ENCODE data around the gene RALB.
A peak's percentile ranks its signal among the peaks of the same experiment; 100 is the strongest.
"Not testable (repeated sequence)": the region's sequence is repeated elsewhere in the genome, so short reads cannot be mapped to it uniquely, and the experiment has no call there.

The RALB gene

DNA sequence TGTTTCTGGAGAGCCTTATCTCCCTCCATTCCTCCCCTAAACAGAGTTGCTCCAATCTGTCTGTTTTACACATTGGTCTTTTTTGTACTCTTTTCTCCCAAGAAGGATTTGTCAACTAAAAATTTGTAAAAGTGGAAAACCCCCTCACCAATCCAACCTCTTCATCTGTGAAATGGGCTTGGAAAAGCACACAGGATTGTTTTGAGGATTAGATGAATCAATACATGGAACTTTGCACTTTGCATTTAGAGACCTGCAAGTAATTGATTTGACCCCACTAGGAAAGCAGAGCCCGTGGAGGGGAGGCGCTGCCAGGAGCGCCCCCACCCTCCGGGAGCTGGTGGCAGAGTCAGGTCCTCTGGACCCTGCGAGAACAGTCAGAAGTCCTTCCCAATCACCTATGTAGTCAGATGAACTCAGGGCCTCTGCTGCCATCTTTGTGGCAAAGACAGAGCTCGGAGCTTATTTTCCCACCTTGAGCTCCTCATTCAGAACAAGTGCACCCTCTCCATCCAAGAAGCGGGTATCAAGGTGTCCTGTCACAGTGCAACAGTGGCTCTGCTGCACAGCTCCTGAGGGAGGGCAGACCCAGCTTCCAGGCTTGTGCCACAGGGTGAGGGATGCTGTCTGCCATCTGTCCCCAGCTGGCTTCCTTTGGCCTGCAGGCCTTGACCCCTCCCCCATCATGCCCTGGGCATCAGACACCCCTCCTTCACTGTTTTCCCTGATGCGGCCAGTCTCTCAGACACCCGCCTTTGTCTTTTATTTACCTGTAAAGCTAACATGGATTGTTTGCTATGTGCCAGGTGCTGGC, 27.7 kb upstream of the RALB start:
- no peak for DNase-seq (ENCODE audit: low spot score)

DNA sequence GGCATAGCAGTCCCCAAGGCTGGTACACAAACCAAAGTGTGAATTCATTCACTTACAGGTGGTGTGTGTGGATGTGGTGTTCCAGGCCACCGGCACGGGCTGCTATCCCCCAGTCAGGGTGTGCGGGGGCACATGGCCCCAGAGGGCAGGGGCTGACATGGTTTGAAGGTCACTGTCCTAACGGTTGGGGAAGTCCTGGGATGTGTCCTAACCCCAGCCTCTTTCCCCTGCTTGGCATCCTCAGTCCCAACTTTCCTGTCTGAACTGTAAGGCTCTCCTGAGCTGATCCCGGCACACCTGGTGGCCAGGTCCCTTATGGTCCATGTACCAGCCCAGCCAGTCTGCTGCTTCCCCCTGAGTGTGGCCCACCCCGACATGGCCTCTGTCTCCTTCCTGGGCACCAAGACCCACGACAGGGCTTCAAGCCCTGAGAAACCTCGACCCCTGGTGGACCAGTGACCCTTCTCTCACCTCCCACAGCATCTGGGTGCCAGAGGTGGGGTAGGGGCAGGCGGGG, 27.0 kb upstream of the RALB start:
- DNase-seq (ENCODE audit: low spot score): no peak

DNA sequence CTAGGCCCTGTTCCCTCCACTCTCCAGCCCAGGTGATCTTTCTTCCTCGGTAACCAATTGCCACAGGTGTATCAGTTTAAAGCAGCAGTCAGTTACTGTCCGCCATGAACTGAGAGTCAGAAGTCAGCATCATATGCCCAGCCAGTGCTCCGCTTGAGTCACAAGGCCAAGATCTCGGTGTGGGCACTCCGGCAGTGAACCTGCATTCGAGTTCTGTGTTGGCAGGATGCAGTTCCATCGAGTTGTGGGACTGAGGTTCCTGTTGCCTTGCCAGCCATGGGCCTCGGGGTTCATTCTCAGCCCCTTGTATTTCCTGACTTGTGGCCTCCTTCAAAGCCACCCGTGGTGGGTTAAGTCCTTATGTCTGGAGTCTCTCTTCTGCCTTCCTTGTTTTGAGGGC, 26.3 kb upstream of the RALB start:
- no peak for DNase-seq (ENCODE audit: low spot score)

DNA sequence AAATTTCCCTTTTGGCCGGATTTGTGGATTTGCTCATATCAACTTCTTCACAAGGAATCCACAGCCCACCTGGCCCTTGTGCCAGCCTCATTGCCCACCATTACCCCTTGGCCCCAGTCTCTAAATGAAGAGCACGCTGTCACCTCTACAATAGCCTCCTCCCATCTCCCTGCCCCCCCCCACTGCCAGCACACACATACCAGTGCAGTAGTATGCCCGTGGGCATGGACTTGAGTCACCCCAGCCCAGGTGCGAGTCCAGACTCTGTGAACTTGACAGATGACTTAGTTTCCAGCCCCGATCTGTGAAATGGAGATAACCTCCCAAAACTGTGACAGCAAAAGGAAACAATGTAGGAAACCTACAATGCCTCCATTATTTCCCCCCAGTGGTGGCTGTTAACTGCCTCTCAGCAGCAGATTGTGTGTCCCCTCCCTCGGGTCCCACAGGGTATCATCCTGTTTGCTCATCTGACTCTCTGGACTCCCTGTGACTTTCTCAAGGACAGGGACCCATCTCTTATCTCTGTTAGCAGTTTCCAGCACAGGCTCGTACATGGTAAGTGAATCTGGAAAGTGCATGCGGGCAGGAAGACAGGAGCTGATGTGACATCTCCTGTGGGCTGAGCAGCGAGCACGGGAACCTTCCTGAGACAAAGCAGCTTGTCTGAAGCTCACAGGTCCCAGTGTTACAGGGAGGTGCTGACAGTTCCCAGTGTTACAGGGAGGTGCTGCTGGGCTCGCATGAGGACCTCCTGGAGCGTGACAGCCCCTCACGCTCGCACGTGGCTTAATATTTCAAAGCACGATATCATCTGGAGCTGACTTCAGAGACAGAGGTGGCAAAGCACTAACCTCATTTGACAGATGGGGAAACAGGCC, 25.3 kb upstream of the RALB start:
- DNase-seq (ENCODE audit: low spot score): no peak

DNA sequence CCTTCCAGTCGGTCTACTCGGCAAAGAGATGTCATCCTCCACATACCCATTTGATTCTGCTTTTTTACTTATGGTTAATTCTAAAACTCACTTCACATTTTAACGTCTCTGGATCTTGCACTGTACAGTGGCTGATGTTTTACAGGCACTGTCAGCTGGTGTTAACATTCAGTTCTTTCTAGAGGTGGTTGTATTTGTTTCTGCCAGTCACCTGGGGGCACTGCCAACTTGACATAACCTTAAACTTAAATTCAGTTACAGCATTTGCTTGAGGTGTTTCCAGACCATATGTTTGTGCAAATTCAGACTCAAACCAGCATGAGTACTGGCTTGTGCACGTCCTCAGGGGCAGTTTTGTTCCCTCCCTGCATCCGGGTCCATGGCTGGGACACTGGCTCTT, 24.1 kb upstream of the RALB start:
- DNase-seq (ENCODE audit: low spot score): no peak

DNA sequence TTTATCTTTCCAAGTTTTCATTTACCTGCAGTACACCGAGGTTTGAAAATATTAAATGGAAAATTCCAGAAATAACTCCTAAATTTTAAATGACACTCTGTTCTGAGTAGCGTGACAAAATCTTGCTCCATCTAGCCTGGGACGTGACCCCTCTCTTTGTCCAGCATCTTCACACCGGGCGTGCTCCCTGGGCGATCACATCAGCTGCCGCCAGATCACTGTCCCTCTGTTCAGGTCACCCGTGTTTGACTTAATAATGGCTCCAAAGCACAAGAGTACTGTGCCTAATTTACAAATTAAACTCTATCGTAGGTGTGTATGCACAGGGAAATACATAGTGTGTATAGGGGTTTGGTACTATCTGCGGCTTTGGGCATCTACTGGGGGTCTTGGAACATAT, 23.3 kb upstream of the RALB start:
- DNase-seq (ENCODE audit: low spot score): no peak

DNA sequence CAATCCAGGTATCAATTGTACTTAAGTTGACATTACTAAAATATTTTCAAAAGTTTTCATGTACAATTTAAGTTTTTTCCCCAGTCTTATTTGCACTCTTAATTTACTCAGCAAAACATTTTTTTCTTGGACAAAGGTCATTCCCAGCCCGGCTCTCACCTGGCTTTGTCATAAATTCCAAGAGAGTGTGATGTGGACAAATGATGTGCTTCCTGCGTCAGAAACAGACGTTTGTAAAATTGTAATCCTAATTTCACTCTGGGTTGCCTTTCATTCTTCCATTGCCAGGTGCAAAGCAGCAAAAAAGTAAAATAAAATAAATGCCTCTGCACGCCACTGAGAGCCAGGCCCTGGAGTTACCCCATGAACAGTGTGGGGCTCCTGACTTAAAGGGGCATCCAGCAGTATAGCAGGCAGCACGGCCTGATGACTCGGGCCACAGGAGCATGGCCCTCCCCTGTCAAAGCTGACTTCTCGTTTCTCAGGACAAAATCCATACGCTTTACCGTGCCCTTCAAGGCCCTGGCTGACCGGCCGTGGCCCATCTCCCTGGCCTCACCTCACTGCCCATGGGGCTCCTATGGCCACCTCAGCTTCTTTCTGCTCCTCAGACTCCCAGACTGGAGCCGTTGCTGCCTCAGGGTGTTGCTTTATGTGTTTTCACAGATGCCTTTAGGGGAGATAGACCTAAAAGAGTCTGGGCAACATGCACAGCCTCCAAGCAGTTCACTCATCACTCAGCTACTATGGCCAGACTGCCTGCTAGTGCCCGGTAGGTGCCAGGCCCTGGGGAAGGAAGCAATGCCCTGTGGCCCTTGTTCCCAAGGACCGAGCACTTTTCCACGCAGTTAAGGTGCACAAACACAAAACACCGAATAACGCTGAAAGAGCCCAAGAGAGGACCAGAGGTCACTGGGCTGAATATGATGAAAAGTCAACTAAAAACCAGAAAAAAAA, 21.9 kb upstream of the RALB start:
- DNase-seq (ENCODE audit: low spot score): no peak

DNA sequence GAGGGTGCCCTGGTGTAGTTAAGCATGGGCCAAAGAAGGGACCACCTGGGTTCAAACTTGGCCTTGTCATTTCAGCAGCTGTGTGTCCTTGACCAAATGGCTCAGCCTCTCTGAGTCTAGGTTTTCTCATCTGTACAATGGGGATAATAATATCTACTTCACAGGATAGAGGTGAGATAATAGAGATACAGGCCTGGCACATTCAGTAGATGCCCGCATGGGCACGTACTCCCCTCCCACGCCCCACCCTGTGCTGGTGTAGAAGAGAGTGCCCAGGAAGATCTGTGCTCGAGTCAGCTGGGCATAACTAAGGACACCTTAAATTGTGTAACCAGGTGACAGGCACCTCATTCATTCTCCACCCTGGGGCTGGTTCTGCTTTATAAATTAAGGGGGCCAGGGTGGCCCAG, 21.1 kb upstream of the RALB start:
- no peak for DNase-seq (ENCODE audit: low spot score)

DNA sequence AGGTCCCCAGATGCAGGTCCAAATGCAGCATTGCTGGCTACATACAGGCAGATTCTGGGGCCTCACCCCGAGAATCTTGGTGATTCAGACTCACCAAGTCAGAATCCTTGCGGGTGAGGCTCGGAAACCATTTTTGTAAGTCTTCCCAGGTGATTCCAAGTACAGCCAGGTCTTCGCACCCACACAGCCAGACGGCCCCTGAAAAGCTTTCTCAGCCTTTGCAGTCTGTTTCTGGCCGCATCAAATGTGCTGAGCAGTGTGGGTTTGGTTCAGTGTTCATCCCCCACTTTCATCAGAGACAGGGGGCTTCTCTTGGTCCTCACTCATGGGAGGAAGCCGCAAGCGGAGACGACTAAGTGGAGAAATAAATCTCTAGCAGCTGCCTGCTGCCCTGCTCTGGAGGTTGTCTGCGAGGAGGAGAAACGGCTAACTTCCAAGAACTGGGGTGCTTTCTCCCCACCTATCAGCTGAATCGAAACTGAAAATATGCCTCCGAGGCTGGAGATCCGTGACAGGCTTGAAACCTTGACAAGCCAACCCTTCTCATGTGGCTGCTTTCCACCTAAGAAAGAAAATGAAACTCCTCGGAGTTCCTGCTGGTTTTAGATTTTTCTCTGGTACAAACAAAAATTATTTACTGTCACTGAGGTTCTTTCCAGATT, 20.5 kb upstream of the RALB start:
- DNase-seq (ENCODE audit: low spot score): peak; percentile 85

DNA sequence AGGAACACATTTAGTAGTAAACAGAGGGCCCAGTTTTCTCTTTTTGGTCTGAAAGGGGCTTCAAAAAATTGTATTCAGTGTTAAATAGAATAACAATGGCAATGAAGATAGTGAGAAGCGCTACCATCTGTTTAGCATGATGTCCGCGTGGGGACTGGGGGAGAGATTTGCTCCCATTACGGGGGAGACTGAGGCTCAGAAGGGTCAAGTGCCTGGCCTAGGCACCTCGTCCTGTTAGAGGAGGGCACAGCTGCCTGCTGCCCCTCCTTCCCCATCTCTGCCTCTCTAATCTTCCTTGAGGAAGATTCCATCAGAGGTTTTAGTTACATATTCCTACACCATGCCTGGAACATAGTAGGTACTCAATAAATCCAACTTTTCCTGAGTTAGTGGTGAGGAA, 19.4 kb upstream of the RALB start:
- DNase-seq (ENCODE audit: low spot score): no peak

DNA sequence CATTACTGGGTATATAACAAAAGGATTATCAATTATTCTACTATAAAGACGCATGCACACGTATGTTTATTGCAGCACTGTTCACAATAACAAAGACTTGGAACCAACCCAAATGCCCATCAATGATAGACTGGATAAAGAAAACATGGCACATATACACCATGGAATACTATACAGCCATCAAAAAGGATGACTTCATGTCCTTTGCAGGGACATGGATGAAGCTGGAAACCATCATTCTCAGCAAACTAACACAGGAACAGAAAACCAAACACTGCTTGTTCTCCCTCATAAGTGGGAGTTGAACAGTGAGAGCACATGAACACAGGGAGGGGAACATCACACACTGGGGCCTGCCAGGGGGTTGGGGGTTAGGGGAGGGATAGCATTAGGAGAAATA, 17.5 kb upstream of the RALB start:
- not testable (repeated sequence) for DNase-seq (ENCODE audit: low spot score)

DNA sequence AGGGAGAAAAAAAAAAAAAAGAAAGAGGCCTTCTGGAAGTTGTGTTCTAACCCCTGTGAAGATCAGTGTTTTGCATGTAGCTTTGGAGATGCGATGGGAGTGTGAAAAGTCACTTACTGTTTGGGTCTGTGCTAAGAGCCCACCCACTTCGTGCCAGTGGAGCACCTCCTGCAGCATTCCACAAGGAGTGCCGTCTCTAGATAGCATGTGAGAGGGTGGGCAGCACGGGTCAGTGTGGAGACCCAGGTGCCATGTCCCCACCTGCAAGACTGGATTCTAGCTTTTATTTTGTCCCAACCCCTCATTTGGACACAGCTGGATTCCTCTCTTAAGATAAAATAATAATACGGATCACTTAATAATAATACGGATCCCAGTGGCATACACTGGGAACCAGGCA, 17.0 kb upstream of the RALB start:
- DNase-seq (ENCODE audit: low spot score): no peak

DNA sequence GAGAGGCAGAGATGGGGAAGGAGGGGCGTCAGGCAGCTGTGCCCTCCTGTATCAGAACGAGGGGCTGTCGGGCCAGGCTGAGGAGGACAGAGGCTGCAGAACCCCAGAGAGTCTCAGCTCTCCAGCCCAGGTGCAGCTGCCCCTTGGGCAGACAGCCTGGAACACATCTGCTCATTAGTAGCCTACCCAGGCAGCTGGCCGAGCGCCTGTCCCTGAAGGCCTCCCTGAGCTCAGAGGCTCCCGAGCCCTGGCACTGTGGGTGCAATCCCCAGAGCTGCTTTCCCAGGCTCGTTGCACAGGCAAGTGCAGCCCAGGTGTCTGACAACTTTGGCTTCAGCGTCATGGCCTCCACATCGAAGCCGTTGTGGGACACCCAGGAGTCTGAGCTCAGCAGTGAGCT, 16.3 kb upstream of the RALB start:
- DNase-seq (ENCODE audit: low spot score): no peak

DNA sequence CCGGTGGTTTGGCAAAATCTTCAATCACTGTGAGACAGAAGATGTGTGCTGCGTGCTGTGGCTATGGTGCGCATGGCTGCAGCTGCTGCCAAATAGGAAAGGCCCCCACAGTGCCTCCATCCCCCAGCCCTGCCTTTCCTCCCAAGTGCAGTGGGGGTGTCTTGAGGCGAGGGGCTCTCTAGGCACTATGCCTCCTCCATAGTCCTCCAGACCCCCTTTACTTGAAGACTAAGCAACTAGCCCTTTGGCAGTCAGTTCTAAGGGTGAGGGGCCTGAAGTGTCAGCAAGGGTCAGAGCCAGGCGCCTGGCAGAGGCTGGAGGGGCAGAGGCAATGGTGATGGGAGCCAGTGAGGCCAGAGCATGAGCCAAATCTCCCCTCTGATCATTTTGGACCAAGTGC, 15.9 kb upstream of the RALB start:
- no peak for DNase-seq (ENCODE audit: low spot score)

DNA sequence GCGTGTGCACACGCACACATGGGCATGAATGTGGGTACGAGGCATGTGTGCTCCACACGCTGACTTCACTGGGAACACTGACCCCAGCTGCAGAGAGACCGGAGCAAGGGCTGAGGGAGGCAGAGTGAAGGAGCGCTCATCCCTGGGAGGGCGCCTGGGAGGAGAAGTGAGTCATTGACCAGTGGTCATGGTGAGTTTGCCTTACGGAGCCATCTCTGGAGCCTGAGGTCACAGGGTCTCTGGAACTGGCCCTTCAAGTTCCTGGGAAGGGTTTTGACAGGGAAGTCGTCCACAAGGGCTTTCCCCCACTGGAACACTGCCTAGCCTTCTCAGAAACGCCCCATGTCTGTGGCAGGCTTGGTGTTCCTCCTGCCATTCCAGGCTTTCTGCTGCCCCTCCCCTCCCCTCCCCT, 15.2 kb upstream of the RALB start:
- no peak for DNase-seq (ENCODE audit: low spot score)

DNA sequence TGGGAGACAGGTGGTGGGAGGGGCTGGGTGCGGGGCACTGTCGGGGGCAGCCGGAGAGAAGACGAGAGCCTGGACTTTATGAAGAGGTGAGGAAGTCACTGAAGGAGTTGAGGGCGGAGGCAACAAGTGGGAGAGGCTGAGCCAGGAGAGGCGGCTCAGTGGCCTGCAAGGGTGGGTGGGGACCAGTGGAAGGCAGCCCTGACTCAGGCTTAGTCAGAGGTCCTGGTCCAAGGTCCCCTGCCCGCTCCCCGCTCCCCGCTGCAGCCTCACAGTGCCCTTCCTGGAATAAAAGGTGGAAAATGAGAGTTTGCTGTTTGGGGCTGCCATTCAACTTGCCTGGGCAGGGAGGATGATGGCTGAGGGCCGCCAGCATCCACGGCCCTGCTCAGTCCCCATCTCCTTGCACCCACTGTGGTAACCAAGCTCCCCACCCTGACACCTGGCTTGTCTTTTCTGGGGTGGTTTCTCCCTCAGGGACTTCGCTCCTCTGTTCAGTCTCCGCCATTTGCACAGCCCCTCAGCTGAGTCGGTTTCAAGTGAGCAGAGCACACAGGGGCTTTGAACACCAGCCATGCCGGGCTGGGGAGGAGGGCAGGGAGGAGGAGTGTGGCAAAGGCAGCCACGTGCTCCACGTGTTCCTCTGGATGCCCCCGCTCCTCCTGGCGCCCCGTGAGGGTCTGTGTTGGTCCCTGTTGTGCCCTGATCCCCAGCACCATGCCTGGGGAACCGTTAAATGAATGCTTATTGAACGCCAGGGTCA, 13.7 kb upstream of the RALB start:
- no peak for DNase-seq (ENCODE audit: low spot score)

DNA sequence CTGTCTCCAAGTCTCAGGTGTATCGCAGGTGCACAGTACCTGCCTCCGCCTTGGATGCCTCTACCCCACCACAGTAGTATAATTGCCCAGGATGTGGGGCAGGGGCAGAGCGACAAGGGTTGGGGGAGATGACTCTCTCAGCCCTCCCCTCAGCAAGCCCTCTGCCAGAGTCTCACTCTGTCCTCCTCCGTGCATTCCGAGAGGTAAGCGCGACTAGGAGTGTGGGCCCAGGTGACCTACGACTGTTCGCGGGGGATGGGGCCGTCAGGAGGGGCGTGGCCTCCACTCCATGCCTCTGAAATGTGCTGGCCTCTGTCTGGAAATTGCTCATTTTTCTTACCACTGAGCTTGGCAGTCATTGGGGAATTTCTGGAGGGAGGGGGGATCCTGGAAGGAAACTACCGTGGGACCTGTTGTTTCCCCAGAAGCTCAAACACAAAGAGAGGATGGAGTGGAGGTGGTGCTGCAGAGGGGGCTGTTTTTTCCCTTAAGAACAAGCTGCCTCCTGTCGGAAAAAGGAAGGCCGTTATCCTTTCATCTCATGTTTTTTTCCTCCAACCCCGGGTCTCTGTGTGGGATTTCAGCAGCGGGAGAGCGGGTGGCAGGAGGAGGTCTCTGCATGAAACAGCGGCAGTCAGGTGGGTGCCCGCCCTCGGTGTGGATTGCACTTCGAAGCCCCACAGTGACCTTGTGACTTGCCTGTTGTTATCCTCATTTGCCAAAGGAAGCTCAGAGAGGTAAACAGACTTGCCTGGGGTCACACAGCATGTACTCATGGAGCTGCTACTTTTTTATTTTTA, 13.0 kb upstream of the RALB start:
- DNase-seq (ENCODE audit: low spot score): no peak

DNA sequence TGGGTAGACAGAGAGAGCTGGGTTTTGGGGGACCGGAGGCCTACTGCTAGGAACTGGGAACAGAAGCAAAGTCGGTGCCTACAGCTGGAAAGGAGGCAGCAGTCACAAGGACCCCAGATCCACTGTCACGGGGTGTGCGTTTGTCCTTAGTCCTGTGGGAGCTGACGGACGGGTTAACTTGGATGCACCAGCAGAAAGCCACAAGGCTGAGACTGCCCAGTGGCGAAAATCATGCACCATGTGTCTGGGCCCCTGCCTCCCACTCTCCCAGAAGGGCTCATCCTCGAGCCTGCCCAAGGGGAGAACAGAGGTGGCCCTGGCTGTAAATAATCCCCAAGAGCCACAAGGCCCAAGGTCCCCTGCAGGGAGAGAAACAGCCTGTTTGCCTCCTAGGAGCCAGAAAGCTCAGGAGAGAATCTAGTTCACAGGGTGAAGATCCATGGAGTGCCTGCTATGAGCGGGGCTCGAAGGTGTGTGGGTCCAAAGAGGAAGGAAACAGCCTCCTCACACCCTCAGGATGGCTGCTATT, 11.7 kb upstream of the RALB start:
- no peak for DNase-seq (ENCODE audit: low spot score)

DNA sequence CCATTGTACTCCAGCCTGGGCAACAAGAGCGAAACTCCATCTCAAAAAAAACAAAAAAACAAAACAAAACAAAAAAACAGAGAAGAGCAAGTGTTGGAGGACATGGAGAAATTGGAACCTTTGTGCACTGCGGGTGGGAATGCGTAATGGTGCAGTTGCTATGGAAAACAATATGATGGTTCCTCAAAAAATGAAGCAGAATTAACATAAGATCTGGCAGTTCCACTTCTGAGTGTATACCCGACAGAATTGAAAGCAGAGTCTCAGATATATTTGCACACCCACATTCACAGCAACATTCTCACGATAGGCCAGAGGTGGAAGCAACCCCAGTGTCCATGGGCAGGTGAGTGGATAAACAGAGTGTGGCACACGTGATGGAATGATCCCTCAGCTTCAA, 11.0 kb upstream of the RALB start:
- DNase-seq (ENCODE audit: low spot score): no peak

DNA sequence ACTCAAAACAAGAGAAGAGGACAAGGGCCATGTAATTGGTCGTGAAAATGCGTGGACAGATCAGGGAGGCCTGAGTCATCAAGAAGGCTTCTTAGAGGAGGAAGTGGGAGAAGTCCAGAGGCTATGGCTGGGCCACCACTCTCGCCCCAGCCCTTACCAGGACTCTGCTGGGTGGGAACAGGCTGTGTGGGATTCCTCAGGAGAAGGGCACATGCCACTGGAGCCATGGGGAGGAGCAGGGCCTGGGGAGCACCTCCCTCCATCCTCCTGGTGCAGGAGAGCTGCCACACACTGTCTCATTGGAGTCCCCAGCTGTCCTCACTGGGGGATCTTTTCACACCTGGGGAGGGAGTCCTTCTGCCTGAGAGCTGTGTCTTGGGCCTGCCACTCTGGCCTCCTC, 9.4 kb upstream of the RALB start:
- DNase-seq (ENCODE audit: low spot score): no peak

Measured in CD4-positive, alpha-beta T cell treated with Interleukin-2 at 100 ng/mL for 4 hours (primary cell).